WTC11 (cell line): ENCODE measurements around the gene HMBS. TPM values are rescaled to one million over a fixed set of nuclear protein-coding genes. Genes with fewer than 3 reads are reported as not detected.

Source experiments
- ATAC-seq: fragments of 200-7000 bp; cut with Tn5 transposase; 2 replicates; pipeline ENCODE4 v1.10.0; 2021; ENCODE audit warnings: mild to moderate bottlenecking, moderate library complexity
- CTCF ChIA-PET: fragments of 300-600 bp; sonication (Branson Sonifier 250); formaldehyde crosslinking; loops from one replicate; lab custom pipeline; 2021; ENCODE audit warnings: antibody characterized with exemption; lab: Charles Lee
- POLR2A ChIA-PET: fragments of 350-600 bp; sonication (Branson Sonifier 250); formaldehyde crosslinking; loops from one replicate; lab custom pipeline; 2021; ENCODE audit warnings: antibody characterized with exemption; lab: Charles Lee
- DNase-seq: peaks from one replicate; pipeline ENCODE4 v3.0.0; 2021; ENCODE audit warnings: low spot score
- H3K27ac Mint-ChIP-seq: 2 replicates; pipeline ENCODE4 v1.8.0; 2021; ENCODE audit warnings: mixed read lengths
- H3K27me3 Mint-ChIP-seq: 2 replicates; pipeline ENCODE4 v1.8.0; 2021; ENCODE audit warnings: low read depth, mild to moderate bottlenecking, moderate library complexity, mixed read lengths
- H3K36me3 Mint-ChIP-seq: 2 replicates; pipeline ENCODE4 v1.8.0; 2021; ENCODE audit warnings: mixed read lengths
- H3K4me1 Mint-ChIP-seq: 2 replicates; pipeline ENCODE4 v1.8.0; 2022; ENCODE audit warnings: mixed read lengths
- H3K4me3 Mint-ChIP-seq: 2 replicates; pipeline ENCODE4 v1.8.0; 2021; ENCODE audit warnings: mild to moderate bottlenecking, moderate library complexity, mixed read lengths
- H3K9me3 Mint-ChIP-seq: 2 replicates; pipeline ENCODE4 v1.8.0; 2021; ENCODE audit warnings: mixed read lengths
- AFF4 ChIP-seq: sonication (generic); formaldehyde crosslinking; IDR thresholded peaks from 2 replicates; pipeline ENCODE4 v1.8.1; 2023; ENCODE audit warnings: mild to moderate bottlenecking, missing genetic modification reagents, borderline replicate concordance
- AR ChIP-seq: fragments of 250-450 bp; sonication (Bioruptor Pico); IDR thresholded peaks from 2 replicates; pipeline ENCODE4 v1.9.0; 2021; ENCODE audit warnings: mild to moderate bottlenecking
- CBFB ChIP-seq: sonication (generic); formaldehyde crosslinking; IDR thresholded peaks from 2 replicates; pipeline ENCODE4 v1.8.1; 2022; ENCODE audit warnings: mild to moderate bottlenecking, low read depth, missing genetic modification reagents
- CREB1 ChIP-seq: sonication (generic); formaldehyde crosslinking; IDR thresholded peaks from 2 replicates; pipeline ENCODE4 v1.8.0; 2023; ENCODE audit warnings: mild to moderate bottlenecking, missing genetic modification reagents
- CTCF ChIP-seq: fragments of 200-600 bp; IDR thresholded peaks from 2 replicates; pipeline ENCODE4 v1.8.0; 2022; ENCODE audit warnings: antibody characterized with exemption
- E2F1 ChIP-seq: sonication (generic); formaldehyde crosslinking; IDR thresholded peaks from 2 replicates; pipeline ENCODE4 v1.8.0; 2022; ENCODE audit warnings: mild to moderate bottlenecking, missing genetic modification reagents
- E2F5 ChIP-seq: sonication (generic); formaldehyde crosslinking; IDR thresholded peaks from 2 replicates; pipeline ENCODE4 v1.8.1; 2022; ENCODE audit warnings: mild to moderate bottlenecking, moderate library complexity, missing genetic modification reagents
- EMX1 ChIP-seq: fragments of 250-450 bp; sonication (Bioruptor Pico); IDR thresholded peaks from 2 replicates; pipeline ENCODE4 v1.8.0; 2021; ENCODE audit warnings: mild to moderate bottlenecking
- FOXP4 ChIP-seq: sonication (generic); formaldehyde crosslinking; IDR thresholded peaks from 2 replicates; pipeline ENCODE4 v1.8.0; 2022; ENCODE audit warnings: mild to moderate bottlenecking, missing genetic modification reagents
- IRF2 ChIP-seq: sonication (generic); formaldehyde crosslinking; IDR thresholded peaks from 2 replicates; pipeline ENCODE4 v1.8.0; 2022; ENCODE audit warnings: low read depth, missing genetic modification reagents, borderline replicate concordance
- MAX ChIP-seq: sonication (generic); formaldehyde crosslinking; IDR thresholded peaks from 2 replicates; pipeline ENCODE4 v1.8.0; 2022; ENCODE audit warnings: mild to moderate bottlenecking, missing genetic modification reagents
- OVOL2 ChIP-seq: fragments of 250-450 bp; sonication (Bioruptor Pico); IDR thresholded peaks from 2 replicates; pipeline ENCODE4 v1.9.0; 2021; ENCODE audit warnings: mild to moderate bottlenecking, borderline replicate concordance
- PRDM15 ChIP-seq: sonication (generic); formaldehyde crosslinking; IDR thresholded peaks from 2 replicates; pipeline ENCODE4 v1.8.0; 2022; ENCODE audit warnings: missing genetic modification reagents
- PREB ChIP-seq: sonication (generic); formaldehyde crosslinking; IDR thresholded peaks from 2 replicates; pipeline ENCODE4 v1.8.1; 2022; ENCODE audit warnings: mild to moderate bottlenecking, missing genetic modification reagents, moderate library complexity, borderline replicate concordance
- PRRX2 ChIP-seq: fragments of 250-450 bp; sonication (Bioruptor Pico); IDR thresholded peaks from 2 replicates; pipeline ENCODE4 v1.8.0; 2021; ENCODE audit warnings: mild to moderate bottlenecking
- SMAD3 ChIP-seq: sonication (generic); formaldehyde crosslinking; IDR thresholded peaks from 2 replicates; pipeline ENCODE4 v1.8.0; 2022; ENCODE audit warnings: missing genetic modification reagents, mild to moderate bottlenecking, borderline replicate concordance
- ZBTB43 ChIP-seq: sonication (generic); formaldehyde crosslinking; IDR thresholded peaks from 2 replicates; pipeline ENCODE4 v1.8.1; 2023; ENCODE audit warnings: mild to moderate bottlenecking, missing genetic modification reagents
- total RNA-seq: library from RNA; stranded (reverse); gene quantifications from 3 replicates; pipeline ENCODE4 v1.2.3, GENCODE V29; 2021

HMBS gene
- total RNA-seq, 1 experiment from 2014 or later, result 62.3 TPM

GRCh38 chr11:119111361-119111925, 26.8 kb downstream of the HMBS start:
- ATAC-seq (no peak), DNase-seq (no peak)
- CTCF ChIA-PET, result interaction anchor here (0.8 to 1.4 kb wide), 2 partner anchors 9 to 10 kb away, joined by 3 to 4 read pairs; partner anchors contain the start of gene HINFP
- no peak overlapping the region for H3K27ac Mint-ChIP-seq
- TF ChIP-seq CBFB (CRISPR knock-in tag), result no peak
- no peak for TF ChIP-seq PRDM15 (CRISPR knock-in tag)
- no peak for TF ChIP-seq EMX1 (CRISPR knock-in tag)
- TF ChIP-seq IRF2 (CRISPR knock-in tag), result no peak
- no peak for TF ChIP-seq AR (CRISPR knock-in tag)
- no peak for TF ChIP-seq CTCF
- no peak for TF ChIP-seq PRRX2 (CRISPR knock-in tag)
- TF ChIP-seq FOXP4, result no peak
- no peak for TF ChIP-seq AFF4
- TF ChIP-seq MAX (CRISPR knock-in tag), result no peak
- no peak for TF ChIP-seq E2F1 (CRISPR knock-in tag)
- TF ChIP-seq E2F5 (CRISPR knock-in tag), result no peak
- no peak for TF ChIP-seq PREB (CRISPR knock-in tag)
- TF ChIP-seq ZBTB43, result no peak
- TF ChIP-seq CREB1 (CRISPR knock-in tag), result no peak
- no peak for TF ChIP-seq SMAD3 (CRISPR knock-in tag)
- TF ChIP-seq OVOL2 (CRISPR knock-in tag), result no peak
- TF ChIP-seq, all 79 proteins: peak for 0
- Mint-ChIP-seq H3K4me1 (peaks cover 29% of the 10 kb centered on the region), H3K4me3 (no peak overlapping the region), H3K27me3 (peaks cover 18% of the 10 kb centered on the region), H3K9me3 (no peaks in the 10 kb centered on the region), H3K36me3 (no peaks in the 10 kb centered on the region; the same call in 1 of the 2 replicates)
- POLR2A ChIA-PET, result no interaction called here
